Kidney epithelial cell (primary cell): Measurements from ENCODE around the gene SLFN12L. TPM values are rescaled to one million over a fixed set of nuclear protein-coding genes. Genes with fewer than 3 reads are reported as not detected.

Experiments used
- DNase-seq: peaks from one replicate; pipeline ENCODE4 v3.0.0-alpha.2; 2010; ENCODE audit warnings: low read depth
- H3K27me3 ChIP-seq: 2 replicates; pipeline ENCODE4 v1.6.0; 2011; ENCODE audit warnings: low read length; ENCODE audit not compliant: control insufficient read depth, insufficient read depth
- H3K36me3 ChIP-seq: 2 replicates; pipeline ENCODE4 v1.5.1; 2011; ENCODE audit warnings: low read length; ENCODE audit not compliant: control insufficient read depth, insufficient read depth
- H3K4me3 ChIP-seq: 2 replicates; pipeline ENCODE4 v1.5.1; 2011; ENCODE audit warnings: low read depth, mild to moderate bottlenecking, control low read depth, low read length
- CTCF ChIP-seq: IDR thresholded peaks from 2 replicates; pipeline ENCODE4 v1.5.1; 2011; ENCODE audit warnings: mild to moderate bottlenecking, moderate library complexity, low read length, control low read depth, inconsistent platforms; ENCODE audit not compliant: insufficient read depth, poor library complexity, severe bottlenecking
- total RNA-seq: library from RNA; depleted of rRNA; stranded (reverse); fragments of >200 nt; gene quantifications from 2 replicates; pipeline ENCODE4 v1.2.3, GENCODE V29; 2015

Gene SLFN12L
- total RNA-seq, 1 donor from 2014 or later: not detected

GRCh38 chr17:35560703-35561102 lies 23.2 kb upstream of the SLFN12L start, which contains the start of gene SLFN14:
Gene SLFN14 (minus strand): TSS chr17:35560819. CDS start chr17:35558062, 2,757 bp downstream.
- H3K27me3 ChIP-seq: peaks cover 2% of the 10 kb centered on the region
- H3K4me3 ChIP-seq: no peak within 1 kb of the TSS
- TF ChIP-seq CTCF: no peak
- no peaks in the 10 kb centered on the region for H3K36me3 ChIP-seq
- no peak for DNase-seq

- Histone ChIP-seq H3K4me3 (no peak overlapping the region), H3K36me3 (no peaks in the 10 kb centered on the region), H3K27me3 (no peaks in the 10 kb centered on the region)
- DNase-seq: no peak
- no peak for TF ChIP-seq CTCF
Measured at GRCh38 chr17:35559495-35560210, 22.2 kb upstream of the SLFN12L start.

- DNase-seq: no peak
- Histone ChIP-seq H3K36me3 (no peaks in the 10 kb centered on the region), H3K4me3 (no peak overlapping the region), H3K27me3 (no peaks in the 10 kb centered on the region)
- no peak for TF ChIP-seq CTCF
Measured at GRCh38 chr17:35557353-35557752, 19.9 kb upstream of the SLFN12L start.

- no peaks in the 10 kb centered on the region for H3K27me3 ChIP-seq
- no peak for TF ChIP-seq CTCF
Measured at GRCh38 chr17:35555691-35556090, 18.2 kb upstream of the SLFN12L start.

GRCh38 chr17:35554668-35555067 lies 17.2 kb upstream of the SLFN12L start:
- peaks cover 3% of the 10 kb centered on the region for H3K27me3 ChIP-seq
- H3K4me3 ChIP-seq: no peak overlapping the region
- no peak for DNase-seq
- no peaks in the 10 kb centered on the region for H3K36me3 ChIP-seq
- no peak for TF ChIP-seq CTCF

More at GRCh38 chr17:35555691-35556090, 18.2 kb upstream of the SLFN12L start:
- DNase-seq: no peak
- Histone ChIP-seq H3K4me3 (no peak overlapping the region), H3K36me3 (no peaks in the 10 kb centered on the region)

- no peak for TF ChIP-seq CTCF
- Histone ChIP-seq H3K36me3 (no peaks in the 10 kb centered on the region), H3K27me3 (peaks cover 8% of the 10 kb centered on the region), H3K4me3 (no peak overlapping the region)
- no peak for DNase-seq
Measured at GRCh38 chr17:35553310-35553709, 15.8 kb upstream of the SLFN12L start.
